HepG2 (cell line): ENCODE results near the gene BRCA1. TPM values are rescaled to one million over a fixed set of nuclear protein-coding genes. Genes with fewer than 3 reads are reported as not detected.

ENCODE experiments used
- ATF1 ChIP-seq: IDR thresholded peaks from 2 replicates; pipeline ENCODE4 v1.6.1; 2016; ENCODE audit warnings: mild to moderate bottlenecking, control low read depth
- CREB1 ChIP-seq, 2 experiments: fragments of 450-650 bp in 1 of 2; IDR thresholded peaks; 2 replicates each; pipeline ENCODE4 v1.6.1; 2016 to 2017; ENCODE audit warnings: control low read depth in 1 of 2, mild to moderate bottlenecking in 1 of 2, missing compliant biosample characterization in 1 of 2, missing genetic modification characterization in 1 of 2
- FOXA1 ChIP-seq, 2 experiments: fragments of 450-650 bp in 1 of 2; sonication (generic) in 1 of 2; formaldehyde crosslinking in 1 of 2; IDR thresholded peaks; 2 replicates each; pipeline versions ENCODE4 v1.4.0 to v1.6.1; 2016 to 2020; ENCODE audit warnings: missing genetic modification reagents in 1 of 2
- HNRNPH1 ChIP-seq: fragments of 200-400 bp; formaldehyde crosslinking; optimal IDR thresholded peaks from 2 replicates; pipeline ENCODE3; 2017; ENCODE audit warnings: mild to moderate bottlenecking, low read depth, low read length
- IRX3 ChIP-seq: sonication (generic); formaldehyde crosslinking; IDR thresholded peaks from 2 replicates; pipeline ENCODE4 v1.8.1; 2023; ENCODE audit warnings: mild to moderate bottlenecking, low read depth, missing genetic modification reagents, borderline replicate concordance
- MIXL1 ChIP-seq: IDR thresholded peaks from 2 replicates; pipeline ENCODE4 v1.6.1; 2016
- MLLT10 ChIP-seq: sonication (generic); formaldehyde crosslinking; IDR thresholded peaks from 2 replicates; pipeline ENCODE4 v1.4.0; 2020; ENCODE audit warnings: missing genetic modification reagents
- NFKB2 ChIP-seq: sonication (generic); formaldehyde crosslinking; IDR thresholded peaks from 2 replicates; pipeline ENCODE4 v1.4.0; 2020; ENCODE audit warnings: missing genetic modification reagents, borderline replicate concordance
- NR2F2 ChIP-seq: IDR thresholded peaks from 2 replicates; pipeline ENCODE4 v1.6.1; 2012; ENCODE audit warnings: low read depth, inconsistent platforms, borderline replicate concordance
- PAF1 ChIP-seq: IDR thresholded peaks from 2 replicates; pipeline ENCODE4 v1.6.1; 2016; ENCODE audit warnings: missing genetic modification reagents, missing compliant biosample characterization
- PHF20 ChIP-seq: sonication (generic); formaldehyde crosslinking; IDR thresholded peaks from 2 replicates; pipeline ENCODE4 v1.5.0; 2020; ENCODE audit warnings: mild to moderate bottlenecking, missing genetic modification reagents
- SP5 ChIP-seq: IDR thresholded peaks from 2 replicates; pipeline ENCODE4 v1.6.1; 2016; ENCODE audit warnings: low read depth, borderline replicate concordance
- THYN1 ChIP-seq: sonication (generic); formaldehyde crosslinking; IDR thresholded peaks from 2 replicates; pipeline ENCODE4 v1.8.1; 2023; ENCODE audit warnings: low read depth, mild to moderate bottlenecking, moderate library complexity, missing genetic modification reagents, borderline replicate concordance
- ZFP36 ChIP-seq: fragments of 150-350 bp; IDR thresholded peaks from 2 replicates; pipeline ENCODE4 v1.6.1; 2018; ENCODE audit warnings: borderline replicate concordance, low read length, low read depth; ENCODE audit not compliant: partially characterized antibody
- ZNF274 ChIP-seq: sonication (generic); formaldehyde crosslinking; IDR thresholded peaks from 2 replicates; pipeline ENCODE4 v1.5.1; 2020; ENCODE audit warnings: mild to moderate bottlenecking, missing genetic modification reagents
- ZNF543 ChIP-seq: sonication (generic); formaldehyde crosslinking; IDR thresholded peaks from 2 replicates; pipeline ENCODE4 v1.4.0; 2020; ENCODE audit warnings: mild to moderate bottlenecking, missing genetic modification reagents
- ZNF567 ChIP-seq: sonication (generic); formaldehyde crosslinking; IDR thresholded peaks from 2 replicates; pipeline ENCODE4 v1.8.1; 2023; ENCODE audit warnings: mild to moderate bottlenecking, missing genetic modification reagents, borderline replicate concordance
- ZNF782 ChIP-seq: sonication (generic); formaldehyde crosslinking; IDR thresholded peaks from 2 replicates; pipeline ENCODE4 v1.4.0; 2020; ENCODE audit warnings: missing genetic modification reagents, mild to moderate bottlenecking, borderline replicate concordance
- polyA plus RNA-seq, 8 experiments: library from polyadenylated mRNA; depleted of rRNA in 3 of 8; stranded (reverse) in 7 of 8; unstranded in 1 of 8; fragments of >200 nt; fragmentation: Illumina TruSeq in 4 of 8; extraction: Trizol in 4 of 8; gene quantifications; 2 replicates each; pipeline versions ENCODE4 v1.2.1 to v1.2.3, GENCODE V29; 2011 to 2016; ENCODE audit warnings: low read depth in 4 of 8, missing spikeins in 1 of 8, mixed read lengths in 1 of 8; ENCODE audit not compliant: insufficient read depth in 1 of 8
- total RNA-seq, 5 experiments: library from RNA; depleted of rRNA; stranded (reverse); fragments of >200 nt; fragmentation: Illumina TruSeq; extraction: Trizol; gene quantifications; 2 replicates each; pipeline ENCODE4 v1.2.3, GENCODE V29; 2016; ENCODE audit warnings: low read depth in 1 of 5
- TF ChIP-seq, protein P1 (sequence below): sonication (generic); formaldehyde crosslinking; IDR thresholded peaks from 2 replicates; pipeline ENCODE4 v1.8.1; 2023; ENCODE audit warnings: mild to moderate bottlenecking, moderate library complexity, missing genetic modification reagents
- TF ChIP-seq, protein P2 (sequence below): sonication (generic); formaldehyde crosslinking; IDR thresholded peaks from 2 replicates; pipeline ENCODE4 v1.4.0; 2020; ENCODE audit warnings: missing genetic modification reagents, mild to moderate bottlenecking, borderline replicate concordance
- TF ChIP-seq, protein P3 (sequence below): sonication (generic); formaldehyde crosslinking; IDR thresholded peaks from 2 replicates; pipeline ENCODE4 v1.5.1; 2020; ENCODE audit warnings: missing genetic modification reagents, mild to moderate bottlenecking, borderline replicate concordance
- TF ChIP-seq, protein P4 (sequence below): sonication (generic); formaldehyde crosslinking; IDR thresholded peaks from 2 replicates; pipeline ENCODE4 v1.9.0; 2021; ENCODE audit warnings: missing genetic modification reagents, mild to moderate bottlenecking, borderline replicate concordance
- TF ChIP-seq, protein P5 (sequence below): IDR thresholded peaks from 2 replicates; pipeline ENCODE4 v1.6.1; 2016; ENCODE audit warnings: missing genetic modification reagents, missing compliant biosample characterization

The BRCA1 gene
- total and polyA plus RNA-seq, 2 of the 13 experiments (the other 11 are each of a cell fraction or from before 2014, with no cell fraction given), result 13.3 to 37.5 TPM

DNA sequence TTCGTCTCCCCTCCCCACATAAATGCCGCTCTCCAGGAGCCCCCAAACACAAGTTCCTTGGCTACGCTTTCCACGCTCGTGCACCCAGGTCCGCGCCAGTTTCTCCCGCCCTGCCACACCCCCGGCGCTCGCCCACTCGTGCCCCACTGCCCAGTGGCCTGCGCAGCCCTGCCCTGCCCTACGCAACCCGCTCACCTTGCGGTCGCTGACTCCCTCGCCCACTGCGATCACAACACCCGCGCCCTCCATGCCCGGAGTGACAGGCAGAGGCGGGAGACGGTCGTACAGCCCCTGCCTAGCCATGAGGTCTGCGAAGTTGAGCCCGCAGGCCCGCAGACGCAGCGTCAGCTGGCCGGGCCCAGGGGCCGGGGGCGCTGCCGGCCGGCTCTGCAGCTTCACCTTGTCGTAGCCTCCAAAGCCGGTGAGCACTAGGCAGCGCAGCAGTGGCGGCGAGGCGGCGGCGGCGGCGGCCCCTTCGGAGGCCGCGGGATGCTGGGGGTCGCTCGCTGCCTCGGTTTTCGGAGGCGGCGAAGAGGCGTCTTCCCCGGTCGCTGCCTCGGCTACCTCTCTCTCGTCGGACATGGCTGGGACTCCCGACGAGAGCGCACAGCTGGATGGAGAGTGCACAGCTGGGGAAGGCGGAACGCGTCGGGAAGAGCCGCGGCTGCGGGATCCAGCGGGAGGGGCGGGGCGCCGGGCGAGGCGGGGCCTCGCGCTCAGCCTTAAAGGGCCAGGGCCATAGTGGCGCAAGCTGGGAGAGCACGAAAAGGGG, 103.2 kb downstream of the BRCA1 start, which contains the start of gene VAT1 (continued):
- peak; percentile 71; the same call in 1 of the 2 replicates for TF ChIP-seq IRX3 (CRISPR knock-in tag)
- peak; percentile 97 for TF ChIP-seq ZNF543 (CRISPR knock-in tag)
- TF ChIP-seq ZNF274 (CRISPR knock-in tag), result 0 out of 2 replicates have a peak, but pooled peaks have one; percentile 10
- no peak for TF ChIP-seq ZFP36
- TF ChIP-seq ZNF567 (CRISPR knock-in tag), result no peak
- TF ChIP-seq PAF1 (CRISPR knock-in tag), result no peak
- TF ChIP-seq NR2F2, result peak; percentile 25; the same call in 1 of the 2 replicates
- TF ChIP-seq, protein P1, sequence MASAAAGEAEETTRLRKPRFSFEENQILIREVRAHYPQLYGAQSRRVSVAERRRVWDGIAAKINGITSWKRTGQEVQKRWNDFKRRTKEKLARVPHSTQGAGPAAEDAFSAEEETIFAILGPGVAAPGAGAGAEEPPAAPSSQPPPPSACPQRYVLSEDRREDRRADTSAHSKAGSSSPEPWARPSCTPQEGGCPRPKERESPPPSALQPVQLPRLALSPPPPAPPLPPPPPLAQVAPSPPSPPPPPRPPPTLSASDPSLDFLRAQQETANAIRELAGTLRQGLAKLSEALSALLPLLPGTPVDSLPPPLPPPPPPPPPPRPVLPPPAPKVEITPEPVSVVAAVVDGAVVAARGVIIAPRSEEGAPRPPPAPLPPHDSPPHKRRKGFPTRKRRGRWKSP (CRISPR knock-in tag), result peak; percentile 88
- TF ChIP-seq ATF1, result no peak
- TF ChIP-seq, protein P2, sequence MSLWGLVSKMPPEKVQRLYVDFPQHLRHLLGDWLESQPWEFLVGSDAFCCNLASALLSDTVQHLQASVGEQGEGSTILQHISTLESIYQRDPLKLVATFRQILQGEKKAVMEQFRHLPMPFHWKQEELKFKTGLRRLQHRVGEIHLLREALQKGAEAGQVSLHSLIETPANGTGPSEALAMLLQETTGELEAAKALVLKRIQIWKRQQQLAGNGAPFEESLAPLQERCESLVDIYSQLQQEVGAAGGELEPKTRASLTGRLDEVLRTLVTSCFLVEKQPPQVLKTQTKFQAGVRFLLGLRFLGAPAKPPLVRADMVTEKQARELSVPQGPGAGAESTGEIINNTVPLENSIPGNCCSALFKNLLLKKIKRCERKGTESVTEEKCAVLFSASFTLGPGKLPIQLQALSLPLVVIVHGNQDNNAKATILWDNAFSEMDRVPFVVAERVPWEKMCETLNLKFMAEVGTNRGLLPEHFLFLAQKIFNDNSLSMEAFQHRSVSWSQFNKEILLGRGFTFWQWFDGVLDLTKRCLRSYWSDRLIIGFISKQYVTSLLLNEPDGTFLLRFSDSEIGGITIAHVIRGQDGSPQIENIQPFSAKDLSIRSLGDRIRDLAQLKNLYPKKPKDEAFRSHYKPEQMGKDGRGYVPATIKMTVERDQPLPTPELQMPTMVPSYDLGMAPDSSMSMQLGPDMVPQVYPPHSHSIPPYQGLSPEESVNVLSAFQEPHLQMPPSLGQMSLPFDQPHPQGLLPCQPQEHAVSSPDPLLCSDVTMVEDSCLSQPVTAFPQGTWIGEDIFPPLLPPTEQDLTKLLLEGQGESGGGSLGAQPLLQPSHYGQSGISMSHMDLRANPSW (CRISPR knock-in tag), result no peak
- TF ChIP-seq CREB1 (IDR thresholded peaks at IDR 0.05), result no peak
- TF ChIP-seq CREB1 (CRISPR knock-in tag; IDR thresholded peaks at IDR 0.05), result no peak
- TF ChIP-seq ZNF782 (CRISPR knock-in tag), result peak; percentile 91
- TF ChIP-seq, protein P3, sequence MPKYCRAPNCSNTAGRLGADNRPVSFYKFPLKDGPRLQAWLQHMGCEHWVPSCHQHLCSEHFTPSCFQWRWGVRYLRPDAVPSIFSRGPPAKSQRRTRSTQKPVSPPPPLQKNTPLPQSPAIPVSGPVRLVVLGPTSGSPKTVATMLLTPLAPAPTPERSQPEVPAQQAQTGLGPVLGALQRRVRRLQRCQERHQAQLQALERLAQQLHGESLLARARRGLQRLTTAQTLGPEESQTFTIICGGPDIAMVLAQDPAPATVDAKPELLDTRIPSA, result no peak
- TF ChIP-seq SP5, result peak; percentile 53; the same call in 1 of the 2 replicates
- no peak; the same call in 1 of the 2 replicates for TF ChIP-seq MLLT10
- TF ChIP-seq, protein P4, sequence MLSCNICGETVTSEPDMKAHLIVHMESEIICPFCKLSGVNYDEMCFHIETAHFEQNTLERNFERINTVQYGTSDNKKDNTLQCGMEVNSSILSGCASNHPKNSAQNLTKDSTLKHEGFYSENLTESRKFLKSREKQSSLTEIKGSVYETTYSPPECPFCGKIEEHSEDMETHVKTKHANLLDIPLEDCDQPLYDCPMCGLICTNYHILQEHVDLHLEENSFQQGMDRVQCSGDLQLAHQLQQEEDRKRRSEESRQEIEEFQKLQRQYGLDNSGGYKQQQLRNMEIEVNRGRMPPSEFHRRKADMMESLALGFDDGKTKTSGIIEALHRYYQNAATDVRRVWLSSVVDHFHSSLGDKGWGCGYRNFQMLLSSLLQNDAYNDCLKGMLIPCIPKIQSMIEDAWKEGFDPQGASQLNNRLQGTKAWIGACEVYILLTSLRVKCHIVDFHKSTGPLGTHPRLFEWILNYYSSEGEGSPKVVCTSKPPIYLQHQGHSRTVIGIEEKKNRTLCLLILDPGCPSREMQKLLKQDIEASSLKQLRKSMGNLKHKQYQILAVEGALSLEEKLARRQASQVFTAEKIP (CRISPR knock-in tag), result no peak
- TF ChIP-seq THYN1, result peak; percentile 55; the same call in 1 of the 2 replicates
- TF ChIP-seq NFKB2 (CRISPR knock-in tag), result peak; percentile 90
- TF ChIP-seq, protein P5, sequence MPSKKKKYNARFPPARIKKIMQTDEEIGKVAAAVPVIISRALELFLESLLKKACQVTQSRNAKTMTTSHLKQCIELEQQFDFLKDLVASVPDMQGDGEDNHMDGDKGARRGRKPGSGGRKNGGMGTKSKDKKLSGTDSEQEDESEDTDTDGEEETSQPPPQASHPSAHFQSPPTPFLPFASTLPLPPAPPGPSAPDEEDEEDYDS (CRISPR knock-in tag), result peak; percentile 93
- TF ChIP-seq MIXL1 (CRISPR knock-in tag), result 0 out of 2 replicates have a peak, but pooled peaks have one; percentile 7
- no peak for TF ChIP-seq HNRNPH1
- no peak for TF ChIP-seq FOXA1 (IDR thresholded peaks at IDR 0.05)
- TF ChIP-seq FOXA1 (CRISPR knock-in tag; IDR thresholded peaks at IDR 0.05), result no peak
- TF ChIP-seq PHF20 (CRISPR knock-in tag), result no peak; the same call in 1 of the 2 replicates
